ENCODE measurements around the gene EDC3.
A peak's percentile ranks its signal among the peaks of the same experiment; 100 is the strongest.

Gene EDC3

GRCh38 chr15:74625693-74626092 is 70.1 kb downstream of the EDC3 start:
- DNase-seq (ENCODE audit: extremely low read depth, low read depth): no peak
- no peak for TF ChIP-seq CTCF (IDR thresholded peaks at IDR 0.05; ENCODE audit: low read depth, low read length, missing control alignments)
- H3K4me3 ChIP-seq (replicated peaks; ENCODE audit: low read depth, low read length): no peak overlapping the region

DNA sequence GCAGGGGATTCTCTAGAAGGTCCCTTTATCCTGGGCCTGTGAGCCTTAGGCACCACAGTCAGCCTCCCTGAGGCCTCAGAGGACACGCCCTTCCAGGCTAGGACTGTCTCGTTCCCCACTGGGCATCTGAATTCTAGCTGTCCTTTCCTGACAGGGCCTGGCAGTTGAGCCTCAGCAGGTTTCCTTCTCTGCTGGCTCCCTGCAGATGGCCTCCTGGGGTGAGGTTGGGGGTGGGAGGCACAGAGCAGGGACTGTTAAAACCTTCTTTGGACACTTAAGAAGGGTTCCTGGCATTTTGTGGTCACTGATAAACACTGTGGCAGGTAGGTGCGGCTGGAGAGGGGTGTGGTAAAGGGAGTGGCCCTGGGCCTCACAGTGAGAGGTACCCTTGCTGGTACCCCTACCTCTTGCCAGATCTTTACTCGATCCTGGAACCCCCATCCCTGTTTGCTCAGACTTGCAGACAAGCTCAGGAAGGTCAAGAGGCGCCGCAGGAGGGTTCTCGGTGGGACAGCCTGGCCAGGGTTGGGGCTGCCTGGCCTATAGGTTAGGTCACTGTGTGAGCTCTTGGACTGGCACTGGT is 71.7 kb downstream of the EDC3 start:
- no peak for TF ChIP-seq CTCF (IDR thresholded peaks at IDR 0.05; ENCODE audit: low read depth, low read length, missing control alignments)
- H3K4me3 ChIP-seq (replicated peaks; ENCODE audit: low read depth, low read length): no peak overlapping the region
- DNase-seq (ENCODE audit: extremely low read depth, low read depth): no peak

DNA sequence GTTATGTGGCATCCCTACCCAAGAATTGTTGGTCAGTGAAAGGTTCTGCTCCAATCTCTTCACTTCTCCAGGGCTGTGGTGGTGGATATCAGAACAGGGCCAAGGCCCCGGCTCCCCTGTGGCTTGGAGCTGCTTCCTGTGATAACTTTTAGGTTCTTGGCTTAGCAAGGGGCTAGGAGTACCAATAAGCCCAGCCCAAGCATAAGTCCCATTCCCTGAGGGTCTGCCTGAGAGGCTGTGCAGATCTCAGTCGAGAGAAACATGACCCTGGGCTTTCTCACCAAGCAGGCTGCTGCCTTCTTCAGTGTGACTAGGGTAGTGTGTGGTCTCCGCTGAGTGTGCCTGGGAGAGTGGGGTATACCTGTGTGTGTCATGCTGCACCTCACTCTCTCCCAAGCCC is 73.1 kb downstream of the EDC3 start:
- no peak for TF ChIP-seq CTCF (IDR thresholded peaks at IDR 0.05; ENCODE audit: low read depth, low read length, missing control alignments)
- no peak for DNase-seq (ENCODE audit: extremely low read depth, low read depth)

GRCh38 chr15:74621936-74622335 is 73.9 kb downstream of the EDC3 start:
- TF ChIP-seq CTCF (IDR thresholded peaks at IDR 0.05; ENCODE audit: low read depth, low read length, missing control alignments): no peak
- DNase-seq (ENCODE audit: extremely low read depth, low read depth): no peak
- H3K4me3 ChIP-seq (replicated peaks; ENCODE audit: low read depth, low read length): no peak overlapping the region

More for the DNA sequence above, 73.1 kb downstream of the EDC3 start:
- H3K4me3 ChIP-seq (replicated peaks; ENCODE audit: low read depth, low read length): no peak overlapping the region

DNA sequence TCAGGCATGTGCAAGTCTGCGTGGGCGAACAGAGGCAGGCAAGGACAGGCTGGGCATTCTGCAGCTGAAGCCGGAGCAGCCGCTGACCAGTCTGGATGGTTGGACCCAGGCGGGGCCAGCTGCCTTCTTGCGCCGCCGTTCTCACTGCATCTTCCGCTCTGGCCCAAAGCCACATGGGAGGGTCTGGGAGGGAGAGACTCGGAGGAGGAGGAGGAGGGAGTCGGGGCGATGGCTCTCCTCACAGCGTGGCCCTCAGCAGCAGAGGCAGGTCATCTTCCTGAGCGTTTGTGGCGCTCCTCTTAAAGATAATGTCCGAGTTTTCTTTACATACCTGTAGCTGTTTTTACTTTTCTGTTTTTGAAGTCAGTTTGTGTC is 74.3 kb downstream of the EDC3 start:
- no peak for DNase-seq (ENCODE audit: extremely low read depth, low read depth)
- no peak for TF ChIP-seq CTCF (IDR thresholded peaks at IDR 0.05; ENCODE audit: low read depth, low read length, missing control alignments)
- no peak overlapping the region for H3K4me3 ChIP-seq (replicated peaks; ENCODE audit: low read depth, low read length)

DNA sequence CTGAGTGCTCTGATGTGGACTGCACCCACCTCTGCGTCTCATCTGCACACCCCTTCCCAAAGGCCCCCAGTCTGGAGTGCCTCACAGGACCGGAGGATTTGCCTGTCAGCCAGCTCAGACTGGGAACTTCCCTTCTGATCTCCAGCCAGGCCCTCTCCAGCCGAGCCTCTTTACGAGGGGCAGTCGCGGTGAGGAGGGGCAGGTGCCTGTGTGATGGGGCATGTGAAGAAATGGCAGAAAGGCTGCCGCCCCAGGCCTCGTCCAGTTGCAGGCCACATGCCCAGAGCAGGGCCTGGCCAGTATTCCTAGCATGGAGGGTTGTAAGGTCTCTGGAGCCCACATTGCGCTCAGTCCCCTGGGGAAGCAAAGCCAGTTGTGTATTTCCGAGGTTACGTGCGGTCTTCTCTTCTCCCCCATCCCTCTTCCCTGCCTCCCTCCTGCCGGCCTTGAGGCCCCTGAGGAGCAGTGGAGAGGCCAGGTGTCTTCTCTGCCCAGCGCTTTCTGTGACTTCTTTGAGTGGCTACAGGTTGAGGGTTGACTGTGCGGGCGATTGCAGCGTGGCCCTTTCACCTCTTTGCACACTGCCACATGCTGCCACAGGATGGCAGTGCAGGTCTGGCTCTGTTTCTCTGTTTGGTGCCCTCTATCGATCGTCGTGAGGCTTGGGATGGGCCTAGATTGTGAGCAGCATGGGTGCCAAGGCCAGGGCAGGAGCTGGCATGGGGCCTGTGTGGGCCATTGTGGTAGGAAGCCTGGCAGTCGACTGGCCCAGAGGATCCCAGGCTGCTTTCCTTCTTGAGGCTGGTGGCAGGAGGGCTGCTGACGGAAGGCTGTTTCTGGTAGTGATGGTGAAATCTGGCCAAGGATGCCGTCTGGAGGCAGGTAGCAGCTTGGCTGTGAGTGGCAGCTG is 74.9 kb downstream of the EDC3 start:
- no peak for DNase-seq (ENCODE audit: extremely low read depth, low read depth)
- no peak overlapping the region for H3K4me3 ChIP-seq (replicated peaks; ENCODE audit: low read depth, low read length)
- TF ChIP-seq CTCF (IDR thresholded peaks at IDR 0.05; ENCODE audit: low read depth, low read length, missing control alignments): peak; percentile 97
